Esophagus squamous epithelium (tissue), 4 donors: ENCODE data around the gene SLC5A11.

ENCODE experiments used
- POLR2A ChIP-seq, 4 donors: fragments of 450-650 bp; IDR thresholded peaks; one replicate each; pipeline ENCODE4 v1.6.1; 2017; ENCODE audit warnings: antibody characterized with exemption in 4 of 4, mild to moderate bottlenecking in 4 of 4, moderate library complexity in 3 of 4
- TF ChIP-seq, protein P1 (sequence below), 6 experiments: fragments of 450-650 bp in 4 of 6; fragments of 200-600 bp in 2 of 6; sonication (generic) in 2 of 6; IDR thresholded peaks; one replicate each; pipeline ENCODE4 v1.5.1; 2016 to 2019; ENCODE audit warnings: antibody characterized with exemption in 6 of 6, mild to moderate bottlenecking in 4 of 6, moderate library complexity in 4 of 6

DNA sequence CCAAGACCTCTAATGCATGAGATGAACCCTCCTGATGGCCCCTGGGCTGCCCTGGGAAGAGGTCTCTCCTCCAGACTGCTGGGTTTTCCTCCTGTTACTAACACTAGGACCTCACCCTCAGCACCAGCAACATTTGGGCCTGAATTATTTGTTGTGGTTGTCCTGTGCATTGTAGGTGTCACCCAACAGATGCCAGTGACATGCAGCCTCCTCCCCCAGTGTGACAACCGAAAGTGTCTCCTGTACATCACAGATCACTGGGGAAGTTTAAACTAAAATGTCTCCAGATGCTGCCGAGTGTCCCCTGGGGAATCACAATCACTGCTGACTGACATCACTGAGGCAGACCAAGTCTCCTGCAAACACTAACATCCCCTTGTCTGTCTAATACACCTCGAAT lies 74.8 kb downstream of the SLC5A11 start:
- TF ChIP-seq POLR2A (IDR thresholded peaks at IDR 0.05): no peak
- TF ChIP-seq, protein P1, sequence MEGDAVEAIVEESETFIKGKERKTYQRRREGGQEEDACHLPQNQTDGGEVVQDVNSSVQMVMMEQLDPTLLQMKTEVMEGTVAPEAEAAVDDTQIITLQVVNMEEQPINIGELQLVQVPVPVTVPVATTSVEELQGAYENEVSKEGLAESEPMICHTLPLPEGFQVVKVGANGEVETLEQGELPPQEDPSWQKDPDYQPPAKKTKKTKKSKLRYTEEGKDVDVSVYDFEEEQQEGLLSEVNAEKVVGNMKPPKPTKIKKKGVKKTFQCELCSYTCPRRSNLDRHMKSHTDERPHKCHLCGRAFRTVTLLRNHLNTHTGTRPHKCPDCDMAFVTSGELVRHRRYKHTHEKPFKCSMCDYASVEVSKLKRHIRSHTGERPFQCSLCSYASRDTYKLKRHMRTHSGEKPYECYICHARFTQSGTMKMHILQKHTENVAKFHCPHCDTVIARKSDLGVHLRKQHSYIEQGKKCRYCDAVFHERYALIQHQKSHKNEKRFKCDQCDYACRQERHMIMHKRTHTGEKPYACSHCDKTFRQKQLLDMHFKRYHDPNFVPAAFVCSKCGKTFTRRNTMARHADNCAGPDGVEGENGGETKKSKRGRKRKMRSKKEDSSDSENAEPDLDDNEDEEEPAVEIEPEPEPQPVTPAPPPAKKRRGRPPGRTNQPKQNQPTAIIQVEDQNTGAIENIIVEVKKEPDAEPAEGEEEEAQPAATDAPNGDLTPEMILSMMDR (IDR thresholded peaks at IDR 0.05): no peak
